Prostate gland (tissue), 2 donors: ENCODE measurements around the gene STAG1. TPM values are rescaled to one million over a fixed set of nuclear protein-coding genes. Genes with fewer than 3 reads are reported as not detected.

Experiments used
- DNase-seq: peaks from one replicate; pipeline ENCODE4 v3.0.0-alpha.2; 2019; ENCODE audit warnings: low spot score
- H3K27ac ChIP-seq, 2 donors: fragments of 200-600 bp; sonication (generic); 2 replicates each; pipeline ENCODE4 v1.5.1; 2017 to 2019
- H3K27me3 ChIP-seq: fragments of 200-600 bp; sonication (generic); replicated peaks from 2 replicates; pipeline ENCODE4 v1.5.1; 2019; ENCODE audit not compliant: insufficient read depth
- H3K36me3 ChIP-seq, 2 donors: fragments of 200-600 bp; sonication (generic); 1 replicate in 1 of 2; 2 replicates in 1 of 2; pipeline versions ENCODE4 v1.5.1 to v1.8.1; 2017 to 2019
- H3K4me1 ChIP-seq: fragments of 200-600 bp; sonication (generic); replicated peaks from 2 replicates; pipeline ENCODE4 v1.5.1; 2019
- H3K4me3 ChIP-seq, 2 donors: fragments of 200-600 bp; sonication (generic); 2 replicates each; pipeline ENCODE4 v1.5.1; 2017 to 2019
- H3K9me3 ChIP-seq: fragments of 200-600 bp; sonication (generic); 2 replicates; pipeline ENCODE4 v1.5.1; 2017
- CTCF ChIP-seq, 4 experiments: fragments of 200-600 bp in 2 of 4; fragments of 450-650 bp in 2 of 4; sonication (generic) in 2 of 4; IDR thresholded peaks; 1 replicate in 3 of 4; 2 replicates in 1 of 4; pipeline ENCODE4 v1.5.1; 2016 to 2019; ENCODE audit warnings: antibody characterized with exemption in 4 of 4, mild to moderate bottlenecking in 2 of 4, moderate library complexity in 2 of 4
- POLR2A ChIP-seq: fragments of 450-650 bp; IDR thresholded peaks from one replicate; pipeline ENCODE4 v1.6.1; 2016; ENCODE audit warnings: antibody characterized with exemption, mild to moderate bottlenecking
- POLR2AphosphoS5 ChIP-seq: sonication (generic); formaldehyde crosslinking; IDR thresholded peaks from one replicate; pipeline ENCODE4 v1.6.1; 2017; ENCODE audit warnings: antibody characterized with exemption
- WGBS: methylation state at CpG from one replicate; pipeline ENCODE4 v1.1.5; 2018; 5-methylcytosine and 5-hydroxymethylcytosine counted together
- intact Hi-C: fragments of 100-400 bp; cut with DNase I; formaldehyde crosslinking; loops from one replicate; pipeline ENCODE4 v1.14.2; 2022
- total RNA-seq, 2 donors: library from RNA; depleted of rRNA; stranded (reverse); fragments of >200 nt; gene quantifications; one replicate each; pipeline ENCODE4 v1.1.0, GENCODE V29; 2016

STAG1 gene
- total RNA-seq, 2 donors from 2014 or later = 21.9 to 34.1 TPM

- Histone ChIP-seq H3K36me3 (no peaks in the 10 kb centered on the region), H3K27me3 (no peaks in the 10 kb centered on the region), H3K4me3 (no peak overlapping the region), H3K4me1 (no peaks in the 10 kb centered on the region), H3K9me3 (no peaks in the 10 kb centered on the region), H3K27ac (no peak overlapping the region)
- TF ChIP-seq CTCF (IDR thresholded peaks at IDR 0.05) = no peak
- no peak for DNase-seq
- intact Hi-C loops = no loop called here
Observed at GRCh38 chr3:136366289-136366688, 385.9 kb downstream of the STAG1 start.

- intact Hi-C loops = loop anchor here (10.0 kb wide), 1 partner anchor 159 kb away; the partner anchor contains the start of gene MSL2
- Histone ChIP-seq H3K27me3 (no peaks in the 10 kb centered on the region), H3K36me3 (peaks cover 0 to 3% of the 10 kb centered on the region in 2 donors), H3K4me1 (no peaks in the 10 kb centered on the region), H3K4me3 (no peak overlapping the region), H3K27ac (no peak overlapping the region), H3K9me3 (no peaks in the 10 kb centered on the region)
- no peak for DNase-seq
- WGBS = 63% methylated on average over 2 of the region's 2 CpGs
- TF ChIP-seq POLR2A = no peak
- TF ChIP-seq CTCF (IDR thresholded peaks at IDR 0.05) = no peak
- no peak for TF ChIP-seq POLR2AphosphoS5
Observed at GRCh38 chr3:136353461-136353860, 398.7 kb downstream of the STAG1 start.

- WGBS = 78% methylated on average over 3 of the region's 3 CpGs
- peaks cover 0 to 3% of the 10 kb centered on the region in 2 donors for H3K36me3 ChIP-seq
- H3K4me3 ChIP-seq = no peak overlapping the region
- no peak overlapping the region for H3K27ac ChIP-seq
- TF ChIP-seq CTCF (IDR thresholded peaks at IDR 0.05) (peak in 1 of 4 experiments; percentile 27), POLR2A (no peak)
- H3K9me3 ChIP-seq = no peaks in the 10 kb centered on the region
- intact Hi-C loops = loop anchor here (10.0 kb wide), 1 partner anchor 157 kb away; the partner anchor contains the start of gene MSL2
- no peaks in the 10 kb centered on the region for H3K27me3 ChIP-seq
- no peak for DNase-seq
- H3K4me1 ChIP-seq = no peaks in the 10 kb centered on the region
Observed at GRCh38 chr3:136351905-136352304, 400.3 kb downstream of the STAG1 start.

- Histone ChIP-seq H3K27ac (no peak overlapping the region), H3K9me3 (no peaks in the 10 kb centered on the region), H3K27me3 (no peaks in the 10 kb centered on the region), H3K36me3 (peaks cover 0 to 3% of the 10 kb centered on the region in 2 donors), H3K4me3 (no peak overlapping the region), H3K4me1 (no peaks in the 10 kb centered on the region)
- TF ChIP-seq POLR2AphosphoS5 (no peak), CTCF (IDR thresholded peaks at IDR 0.05) (no peak), POLR2A (no peak)
- WGBS = 55% methylated on average over 1 of the region's 1 CpG
- DNase-seq = no peak
- intact Hi-C loops = loop anchor here (10.0 kb wide), 1 partner anchor 157 kb away; the partner anchor contains the start of gene MSL2
Observed at GRCh38 chr3:136351351-136351750, 400.8 kb downstream of the STAG1 start.

GRCh38 chr3:136350557-136350956 is 401.6 kb downstream of the STAG1 start:
- DNase-seq = no peak
- TF ChIP-seq CTCF (IDR thresholded peaks at IDR 0.05) (no peak), POLR2A (no peak), POLR2AphosphoS5 (no peak)
- no peaks in the 10 kb centered on the region for H3K4me1 ChIP-seq
- H3K27me3 ChIP-seq = no peaks in the 10 kb centered on the region
- intact Hi-C loops = loop anchor here (10.0 kb wide), 1 partner anchor 156 kb away; the partner anchor contains the start of gene MSL2
- H3K4me3 ChIP-seq = no peak overlapping the region
- H3K27ac ChIP-seq = no peak overlapping the region
- 78% methylated on average over 2 of the region's 2 CpGs for WGBS
- peaks cover 0 to 3% of the 10 kb centered on the region in 2 donors for H3K36me3 ChIP-seq
- H3K9me3 ChIP-seq = no peaks in the 10 kb centered on the region
